Astrocyte (in vitro differentiated cells and primary cell): Measurements from ENCODE around the gene GNAO1.

ENCODE experiments used
- CTCF ChIP-seq: IDR thresholded peaks from 2 replicates; pipeline ENCODE4 v1.5.1; 2011; ENCODE audit warnings: low read depth, mild to moderate bottlenecking, inconsistent platforms, low read length, moderate library complexity; ENCODE audit not compliant: insufficient read depth
- EZH2 ChIP-seq: IDR thresholded peaks from 2 replicates; pipeline ENCODE4 v1.6.1; 2012; ENCODE audit warnings: mild to moderate bottlenecking, low read length, inconsistent platforms; ENCODE audit not compliant: insufficient read depth

- TF ChIP-seq CTCF (no peak), EZH2 (no peak)
Measured at GRCh38 chr16:56371660-56371937, 180.3 kb downstream of the GNAO1 start.
